Natural killer cell (primary cell): ENCODE results near the gene FUBP1. TPM values are rescaled to one million over a fixed set of nuclear protein-coding genes. Genes with fewer than 3 reads are reported as not detected.
A peak's percentile ranks its signal among the peaks of the same experiment; 100 is the strongest.

Source experiments
- ATAC-seq, 3 donors: fragments of 150-1000 bp in 2 of 3; fragments of 200-7000 bp in 1 of 3; cut with Tn5 transposase; 1 replicate in 1 of 3; 2 replicates in 2 of 3; pipeline ENCODE4 v1.10.0; 2021; ENCODE audit warnings: mild to moderate bottlenecking in 2 of 3, moderate library complexity in 2 of 3
- DNase-seq, 2 donors: peaks; one replicate each; pipeline versions ENCODE4 v3.0.0 to v3.0.0-alpha.2; 2013 to 2021; ENCODE audit warnings: mixed read lengths in 1 of 2
- H3K27ac ChIP-seq: one replicate; pipeline ENCODE4 v1.5.1; 2013; ENCODE audit warnings: mild to moderate bottlenecking, low read length
- H3K27me3 ChIP-seq: one replicate; pipeline ENCODE4 v1.6.1; 2013; ENCODE audit warnings: low read length; ENCODE audit not compliant: control insufficient read depth, insufficient read depth
- H3K36me3 ChIP-seq: one replicate; pipeline ENCODE4 v1.6.1; 2013; ENCODE audit warnings: low read length; ENCODE audit not compliant: control insufficient read depth, insufficient read depth
- H3K4me1 ChIP-seq: one replicate; pipeline ENCODE4 v1.6.1; 2013; ENCODE audit warnings: low read length; ENCODE audit not compliant: control insufficient read depth, insufficient read depth
- H3K4me3 ChIP-seq: one replicate; pipeline ENCODE4 v1.5.1; 2013; ENCODE audit warnings: low read length
- H3K9me3 ChIP-seq: one replicate; pipeline ENCODE4 v1.6.1; 2013; ENCODE audit warnings: low read length; ENCODE audit not compliant: control insufficient read depth, insufficient read depth
- H3K27ac Mint-ChIP-seq, 2 donors: one replicate each; pipeline ENCODE4 v1.8.0; 2022; ENCODE audit warnings: mild to moderate bottlenecking in 2 of 2, mixed read lengths in 2 of 2, moderate library complexity in 1 of 2
- H3K27me3 Mint-ChIP-seq, 2 donors: one replicate each; pipeline ENCODE4 v1.8.0; 2022; ENCODE audit warnings: low read depth in 2 of 2, mixed read lengths in 2 of 2
- H3K36me3 Mint-ChIP-seq: one replicate; pipeline ENCODE4 v1.8.0; 2022; ENCODE audit warnings: mixed read lengths
- H3K4me1 Mint-ChIP-seq, 2 donors: one replicate each; pipeline ENCODE4 v1.8.0; 2022; ENCODE audit warnings: mixed read lengths in 2 of 2
- H3K4me3 Mint-ChIP-seq: one replicate; pipeline ENCODE4 v1.8.0; 2022; ENCODE audit warnings: mild to moderate bottlenecking, moderate library complexity, mixed read lengths
- H3K9me3 Mint-ChIP-seq, 2 donors: one replicate each; pipeline ENCODE4 v1.8.0; 2022; ENCODE audit warnings: mixed read lengths in 2 of 2
- WGBS: methylation state at CpG from one replicate; pipeline ENCODE4 v1.1.7; 2013; ENCODE audit warnings: missing lambda C conversion rate; ENCODE audit not compliant: insufficient coverage; 5-methylcytosine and 5-hydroxymethylcytosine counted together
- intact Hi-C: fragments of 100-400 bp; cut with micrococcal nuclease; formaldehyde crosslinking; loops from one replicate; pipeline ENCODE4 v1.14.2; 2022
- total RNA-seq, 4 donors: library from RNA; stranded (reverse); fragments of 120-200 nt in 1 of 4; gene quantifications; one replicate each; pipeline versions ENCODE4 v1.2.3 to v1.2.4, GENCODE V29; 2013 to 2022
- TF ChIP-seq, protein P1 (sequence below): fragments of 200-600 bp; IDR thresholded peaks from one replicate; pipeline ENCODE4 v1.8.0; 2022; ENCODE audit warnings: antibody characterized with exemption

FUBP1 gene
- total RNA-seq, 3 donors from 2014 or later (not counting 1 experiment from before 2014, with no cell fraction given): 247 to 285 (median 249) TPM

DNA sequence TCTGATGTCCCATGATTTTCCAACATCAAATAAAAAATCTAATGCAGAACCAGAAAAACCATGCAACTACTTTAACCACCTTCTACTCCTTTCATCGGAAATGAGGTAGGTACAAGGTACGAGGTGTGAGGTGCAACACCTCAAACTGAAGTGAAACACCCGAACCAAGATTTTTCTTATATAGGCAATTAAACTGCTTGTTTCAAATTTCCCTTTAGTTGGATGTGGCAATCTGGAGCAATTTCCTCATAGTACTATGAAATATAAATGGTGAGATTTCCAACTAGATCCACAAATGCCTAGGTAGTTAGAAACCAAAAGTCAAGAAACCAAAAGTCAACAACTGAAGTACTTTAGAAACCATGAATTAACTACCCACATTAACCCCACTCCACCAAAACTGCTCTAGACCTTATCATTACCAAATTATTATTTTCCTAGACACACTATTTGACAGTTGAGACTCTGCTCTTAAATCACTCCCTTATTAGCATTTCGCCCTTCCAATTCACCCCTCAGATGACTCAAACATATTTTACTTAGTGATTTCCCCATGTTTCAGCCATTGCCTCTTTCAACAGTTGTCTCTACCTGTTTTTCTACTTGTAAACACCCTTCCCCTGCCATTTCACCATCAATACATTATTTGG is 37.8 kb downstream of the FUBP1 start:
- H3K27me3 Mint-ChIP-seq: no peaks in the 10 kb centered on the region
- peaks cover 16% of the 10 kb centered on the region for H3K36me3 Mint-ChIP-seq
- peaks cover 4 to 9% of the 10 kb centered on the region in 2 donors for H3K4me1 Mint-ChIP-seq
- H3K27me3 ChIP-seq: no peaks in the 10 kb centered on the region
- DNase-seq: no peak
- WGBS: over 99% methylated on average over 3 of the region's 4 CpGs
- H3K27ac Mint-ChIP-seq: peak overlapping the region; percentile 3 to 40
- TF ChIP-seq, protein P1, sequence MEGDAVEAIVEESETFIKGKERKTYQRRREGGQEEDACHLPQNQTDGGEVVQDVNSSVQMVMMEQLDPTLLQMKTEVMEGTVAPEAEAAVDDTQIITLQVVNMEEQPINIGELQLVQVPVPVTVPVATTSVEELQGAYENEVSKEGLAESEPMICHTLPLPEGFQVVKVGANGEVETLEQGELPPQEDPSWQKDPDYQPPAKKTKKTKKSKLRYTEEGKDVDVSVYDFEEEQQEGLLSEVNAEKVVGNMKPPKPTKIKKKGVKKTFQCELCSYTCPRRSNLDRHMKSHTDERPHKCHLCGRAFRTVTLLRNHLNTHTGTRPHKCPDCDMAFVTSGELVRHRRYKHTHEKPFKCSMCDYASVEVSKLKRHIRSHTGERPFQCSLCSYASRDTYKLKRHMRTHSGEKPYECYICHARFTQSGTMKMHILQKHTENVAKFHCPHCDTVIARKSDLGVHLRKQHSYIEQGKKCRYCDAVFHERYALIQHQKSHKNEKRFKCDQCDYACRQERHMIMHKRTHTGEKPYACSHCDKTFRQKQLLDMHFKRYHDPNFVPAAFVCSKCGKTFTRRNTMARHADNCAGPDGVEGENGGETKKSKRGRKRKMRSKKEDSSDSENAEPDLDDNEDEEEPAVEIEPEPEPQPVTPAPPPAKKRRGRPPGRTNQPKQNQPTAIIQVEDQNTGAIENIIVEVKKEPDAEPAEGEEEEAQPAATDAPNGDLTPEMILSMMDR: no peak
- ATAC-seq: no peak
- H3K4me1 ChIP-seq: no peaks in the 10 kb centered on the region
- peaks cover 30% of the 10 kb centered on the region for H3K36me3 ChIP-seq
- H3K27ac ChIP-seq: no peak overlapping the region
- H3K9me3 Mint-ChIP-seq: no peaks in the 10 kb centered on the region
- H3K9me3 ChIP-seq: no peaks in the 10 kb centered on the region
- H3K4me3 Mint-ChIP-seq: no peak overlapping the region
- H3K4me3 ChIP-seq: no peak overlapping the region
- intact Hi-C loops: no loop called here

GRCh38 chr1:77938651-77939050 is 40.2 kb downstream of the FUBP1 start:
- H3K9me3 ChIP-seq: no peaks in the 10 kb centered on the region
- Mint-ChIP-seq H3K4me1 (peaks cover 0 to 9% of the 10 kb centered on the region in 2 donors), H3K4me3 (no peak overlapping the region), H3K36me3 (peaks cover 16% of the 10 kb centered on the region), H3K27ac (peak overlapping the region; percentile 41 to 51), H3K27me3 (no peaks in the 10 kb centered on the region), H3K9me3 (no peaks in the 10 kb centered on the region)
- H3K4me3 ChIP-seq: no peak overlapping the region
- DNase-seq (no peak), ATAC-seq (no peak)
- intact Hi-C loops: no loop called here
- TF ChIP-seq, protein P1: no peak
- peaks cover 9% of the 10 kb centered on the region for H3K36me3 ChIP-seq
- H3K27me3 ChIP-seq: no peaks in the 10 kb centered on the region
- no peaks in the 10 kb centered on the region for H3K4me1 ChIP-seq
- no peak overlapping the region for H3K27ac ChIP-seq

DNA sequence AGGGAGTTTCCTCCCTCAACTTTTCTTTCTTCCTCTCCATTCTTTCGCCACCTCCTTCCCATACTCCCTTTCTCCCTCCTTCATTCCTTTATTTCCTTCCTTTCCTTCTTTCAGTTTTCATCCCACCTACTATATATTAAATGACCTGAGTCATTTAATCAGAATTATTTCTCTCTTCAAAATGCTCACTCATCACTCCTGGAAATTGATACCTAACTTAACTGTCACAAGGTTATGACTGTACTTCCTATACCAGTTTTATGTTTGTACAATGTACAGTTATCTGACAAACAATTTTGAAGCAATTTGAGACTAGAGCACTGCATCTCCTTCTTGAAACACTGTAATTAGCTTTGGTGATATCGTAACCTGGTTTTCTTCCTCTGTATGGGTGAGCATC is 49.1 kb downstream of the FUBP1 start:
- TF ChIP-seq, protein P1: no peak
- WGBS: 98% methylated on average over 2 of the region's 2 CpGs
- no peaks in the 10 kb centered on the region for H3K27me3 Mint-ChIP-seq
- intact Hi-C loops: no loop called here
- peaks cover 0 to 10% of the 10 kb centered on the region in 2 donors for H3K4me1 Mint-ChIP-seq
- H3K36me3 ChIP-seq: no peaks in the 10 kb centered on the region
- no peaks in the 10 kb centered on the region for H3K27me3 ChIP-seq
- no peak overlapping the region for H3K4me3 Mint-ChIP-seq
- no peaks in the 10 kb centered on the region for H3K4me1 ChIP-seq
- no peak for ATAC-seq
- no peaks in the 10 kb centered on the region for H3K9me3 ChIP-seq
- no peaks in the 10 kb centered on the region for H3K36me3 Mint-ChIP-seq
- no peak overlapping the region for H3K27ac Mint-ChIP-seq
- H3K4me3 ChIP-seq: no peak overlapping the region
- DNase-seq: no peak
- no peaks in the 10 kb centered on the region for H3K9me3 Mint-ChIP-seq
- H3K27ac ChIP-seq: no peak overlapping the region

DNA sequence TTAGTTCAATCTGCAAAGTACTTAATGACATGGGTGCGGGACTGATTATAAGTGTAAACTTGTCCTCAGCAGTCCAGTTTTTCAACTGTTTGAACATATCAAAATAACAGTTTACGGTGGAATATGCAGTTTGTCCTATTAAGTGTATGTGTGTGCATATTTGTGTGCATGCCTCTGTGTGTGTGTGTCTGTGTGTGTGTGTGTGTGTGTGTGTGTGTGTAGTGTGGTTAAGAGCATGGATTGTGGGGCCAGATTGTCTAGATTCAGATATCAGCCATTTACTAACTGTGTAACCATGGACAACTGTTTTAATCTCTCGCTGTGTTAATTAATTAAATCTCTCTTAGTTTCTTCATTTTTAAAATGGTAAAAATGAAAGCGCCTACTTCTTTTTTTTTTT is 51.5 kb downstream of the FUBP1 start:
- Histone ChIP-seq H3K4me3 (no peak overlapping the region), H3K9me3 (no peaks in the 10 kb centered on the region), H3K27me3 (no peaks in the 10 kb centered on the region), H3K4me1 (no peaks in the 10 kb centered on the region), H3K27ac (no peak overlapping the region), H3K36me3 (no peaks in the 10 kb centered on the region)
- TF ChIP-seq, protein P1: no peak
- Mint-ChIP-seq H3K4me1 (peaks cover 0 to 10% of the 10 kb centered on the region in 2 donors), H3K27ac (peak overlapping the region in 1 of 2 donors; percentile 35), H3K4me3 (peak overlapping the region; percentile 73), H3K36me3 (no peaks in the 10 kb centered on the region), H3K9me3 (no peaks in the 10 kb centered on the region), H3K27me3 (no peaks in the 10 kb centered on the region)
- peak in 1 of 3 donors; percentile 13 for ATAC-seq
- WGBS: 80% methylated on average over 2 of the region's 4 CpGs
- intact Hi-C loops: no loop called here
- DNase-seq: no peak
